ENCODE data around the gene C9orf85.
"Not testable (repeated sequence)": the region's sequence is repeated elsewhere in the genome, so short reads cannot be mapped to it uniquely, and the experiment has no call there.

Gene C9orf85

DNA sequence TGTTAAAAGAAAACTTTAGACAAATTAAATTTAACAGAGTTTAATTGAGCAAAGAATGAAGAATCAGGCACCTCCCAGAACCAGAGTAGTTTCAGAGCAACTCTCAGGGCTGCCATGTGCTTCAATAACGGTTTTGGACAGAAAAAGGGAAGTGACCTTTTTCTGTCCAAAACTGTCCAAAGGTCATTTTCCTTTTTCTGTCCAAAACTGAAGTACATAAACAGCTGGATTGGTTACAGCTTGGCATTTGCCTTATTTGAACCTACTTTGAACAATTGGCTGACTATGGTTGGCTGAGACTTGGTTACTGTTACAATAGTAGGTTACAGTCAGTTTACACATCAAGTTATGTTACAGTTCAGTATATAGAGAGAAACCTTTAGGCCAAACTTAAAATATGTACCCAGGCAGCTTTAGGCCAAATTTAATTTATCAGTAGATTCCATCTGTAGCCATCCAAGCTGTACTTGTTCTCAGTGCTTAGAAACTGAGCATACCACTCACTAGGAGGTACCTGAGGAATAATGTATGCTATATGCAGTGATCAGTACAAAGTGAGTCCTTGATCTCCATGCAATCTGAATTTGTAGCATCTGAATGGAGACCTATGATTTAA is 44.0 kb downstream of the C9orf85 start:
- no peak overlapping the region for H3K27ac ChIP-seq

DNA sequence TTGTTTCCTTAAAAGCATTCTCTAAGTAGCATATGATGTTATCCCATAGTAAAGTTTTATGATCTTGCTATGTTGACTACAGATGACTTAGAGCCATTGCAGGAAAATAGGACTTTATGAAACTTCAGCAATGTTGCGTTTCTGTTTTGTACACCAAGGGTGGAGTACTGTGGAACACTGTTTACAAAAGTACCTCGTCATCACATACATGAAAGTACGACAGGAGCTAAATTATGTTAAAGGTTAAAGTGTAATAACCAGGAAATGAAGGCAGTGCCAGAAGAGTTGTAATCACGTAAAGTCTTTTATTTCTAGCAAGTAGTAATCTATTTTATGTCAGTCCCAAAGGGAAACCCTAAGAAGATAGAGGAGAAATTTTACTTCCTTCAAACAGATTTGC is 50.9 kb downstream of the C9orf85 start:
- no peak overlapping the region for H3K27ac ChIP-seq
- TF ChIP-seq CTCF (conservative IDR thresholded peaks at IDR 0.05): no peak

More for the DNA sequence above, 44.0 kb downstream of the C9orf85 start:
- no peak for TF ChIP-seq CTCF (conservative IDR thresholded peaks at IDR 0.05)

- not testable (repeated sequence) for H3K27ac ChIP-seq
Measured at GRCh38 chr9:71963471-71963996, 52.1 kb downstream of the C9orf85 start.

DNA sequence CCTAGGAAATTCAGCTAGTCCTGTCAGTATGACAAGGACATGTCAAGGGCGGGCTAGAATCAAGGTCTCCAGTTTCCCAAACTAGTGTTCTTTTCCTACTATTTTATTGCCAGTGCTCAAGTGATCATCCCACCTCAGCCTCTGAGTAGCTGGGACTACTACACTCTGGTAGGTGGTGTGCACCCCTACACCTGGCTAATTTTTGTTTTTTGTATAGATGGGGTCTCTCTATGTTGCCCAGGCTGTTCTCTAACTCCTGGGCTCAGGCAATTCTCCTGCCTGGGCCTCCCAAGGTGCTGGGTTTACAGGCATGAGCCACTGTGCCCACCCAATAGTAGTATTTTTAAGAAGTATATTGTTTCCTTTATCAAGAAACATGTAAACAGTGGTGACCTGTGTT is 54.0 kb downstream of the C9orf85 start:
- TF ChIP-seq CTCF (conservative IDR thresholded peaks at IDR 0.05): no peak
- H3K27ac ChIP-seq: no peak overlapping the region

- TF ChIP-seq CTCF (conservative IDR thresholded peaks at IDR 0.05): no peak
Measured at GRCh38 chr9:71966601-71967000, 55.2 kb downstream of the C9orf85 start.

GRCh38 chr9:71968541-71969090 is 57.2 kb downstream of the C9orf85 start:
- H3K27ac ChIP-seq: no peak overlapping the region
- no peak for TF ChIP-seq CTCF (conservative IDR thresholded peaks at IDR 0.05)

More at GRCh38 chr9:71966601-71967000, 55.2 kb downstream of the C9orf85 start:
- H3K27ac ChIP-seq: no peak overlapping the region

- peak; percentile 73 for TF ChIP-seq CTCF (conservative IDR thresholded peaks at IDR 0.05)
- H3K27ac ChIP-seq: no peak overlapping the region
Measured at GRCh38 chr9:71975833-71976232, 64.4 kb downstream of the C9orf85 start.

DNA sequence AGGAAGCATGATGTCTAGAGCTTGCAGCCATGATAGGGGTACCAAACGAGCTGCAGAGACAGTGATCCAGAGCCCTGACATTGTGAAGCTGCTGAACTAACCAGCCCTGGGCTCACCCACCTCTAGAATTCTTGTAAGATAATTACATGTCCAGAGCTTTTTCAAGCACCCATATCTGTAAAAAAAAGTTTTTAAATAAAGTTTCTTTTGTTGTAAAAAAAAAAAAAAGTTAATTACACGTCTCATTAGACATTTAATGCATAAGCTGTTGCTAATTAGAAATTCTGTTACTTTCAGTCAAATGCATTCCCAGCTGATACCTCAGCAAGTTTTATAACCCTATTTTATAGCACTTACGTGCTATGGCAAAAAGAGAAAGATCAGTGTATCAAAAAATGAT is 65.6 kb downstream of the C9orf85 start:
- TF ChIP-seq CTCF (conservative IDR thresholded peaks at IDR 0.05): no peak
- H3K27ac ChIP-seq: no peak overlapping the region

Measured in VCaP (cell line).